Stimulated activated CD4-positive, alpha-beta T cell treated with anti-CD3 and anti-CD28 coated beads, Interleukin-1b, Interleukin-23, amount 100 ng/mL, for 1 hour (primary cell): ENCODE results near the gene CRTC3.
A peak's percentile ranks its signal among the peaks of the same experiment; 100 is the strongest.
"Not testable (repeated sequence)": the region's sequence is repeated elsewhere in the genome, so short reads cannot be mapped to it uniquely, and the experiment has no call there.

Source experiments
- DNase-seq, 2 donors: peaks; one replicate each; pipeline ENCODE4 v3.0.0-alpha.2; 2020; ENCODE audit warnings: low read depth in 2 of 2

The CRTC3 gene

GRCh38 chr15:90523373-90523772 is 6.3 kb upstream of the CRTC3 start:
- no peak for DNase-seq

DNA sequence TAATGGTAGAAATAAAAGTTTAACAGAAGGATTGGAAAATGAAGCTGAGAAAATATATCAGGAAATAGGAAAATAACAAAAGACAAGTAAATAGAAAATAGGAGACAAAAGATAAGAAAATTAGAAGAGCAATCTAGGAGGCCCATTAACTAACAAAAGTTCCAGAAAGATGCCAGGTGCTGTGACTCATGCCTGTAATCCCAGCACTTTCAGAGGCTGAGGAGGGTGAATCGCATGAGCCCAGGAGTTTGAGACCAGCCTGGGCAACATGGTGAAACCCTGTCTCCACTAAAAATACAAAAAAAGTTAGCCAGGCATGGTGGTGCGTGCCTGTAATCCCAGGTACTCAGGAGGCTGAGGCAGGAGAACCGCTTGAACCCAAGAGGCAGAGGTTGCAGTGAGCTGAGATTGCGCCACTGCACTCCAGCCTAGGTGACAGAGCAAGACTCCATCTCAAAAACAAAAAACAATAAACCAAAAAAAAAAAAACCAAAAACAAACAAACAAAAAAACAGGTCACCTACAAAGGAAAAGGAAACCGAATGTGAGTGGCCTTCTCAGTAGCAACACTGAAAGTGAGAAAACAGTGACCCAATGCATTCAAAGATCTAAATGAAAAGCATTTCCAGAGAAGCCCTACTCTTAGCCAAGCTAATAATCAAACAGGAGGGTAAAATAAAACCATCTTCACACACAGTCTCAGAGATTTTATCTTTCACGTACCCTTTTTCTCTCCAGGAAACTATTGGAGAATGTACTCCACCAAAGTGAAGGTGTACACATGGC is 5.5 kb upstream of the CRTC3 start:
- DNase-seq: not testable (repeated sequence)

GRCh38 chr15:90529011-90529370 is 732 bp upstream of the CRTC3 start:
- no peak for DNase-seq

GRCh38 chr15:90530250-90531051 is 728 bp downstream of the CRTC3 start:
- peak in 1 of 2 donors; percentile 18 for DNase-seq

GRCh38 chr15:90531147-90531546 is 1.4 kb downstream of the CRTC3 start:
- no peak for DNase-seq

- no peak for DNase-seq
Measured at GRCh38 chr15:90535254-90535653, 5.5 kb downstream of the CRTC3 start.

- no peak for DNase-seq
Measured at GRCh38 chr15:90539789-90540188, 10.1 kb downstream of the CRTC3 start.

GRCh38 chr15:90540768-90541167 is 11.0 kb downstream of the CRTC3 start:
- no peak for DNase-seq

GRCh38 chr15:90545095-90545494 is 15.4 kb downstream of the CRTC3 start:
- DNase-seq: no peak

- DNase-seq: no peak
Measured at GRCh38 chr15:90547540-90547939, 17.8 kb downstream of the CRTC3 start.

GRCh38 chr15:90550919-90551318 is 21.2 kb downstream of the CRTC3 start:
- DNase-seq: no peak

GRCh38 chr15:90552162-90552928 is 22.6 kb downstream of the CRTC3 start:
- no peak for DNase-seq

- no peak for DNase-seq
Measured at GRCh38 chr15:90552929-90553211, 23.1 kb downstream of the CRTC3 start.

- DNase-seq: no peak
Measured at GRCh38 chr15:90553248-90553745, 23.6 kb downstream of the CRTC3 start.

DNA sequence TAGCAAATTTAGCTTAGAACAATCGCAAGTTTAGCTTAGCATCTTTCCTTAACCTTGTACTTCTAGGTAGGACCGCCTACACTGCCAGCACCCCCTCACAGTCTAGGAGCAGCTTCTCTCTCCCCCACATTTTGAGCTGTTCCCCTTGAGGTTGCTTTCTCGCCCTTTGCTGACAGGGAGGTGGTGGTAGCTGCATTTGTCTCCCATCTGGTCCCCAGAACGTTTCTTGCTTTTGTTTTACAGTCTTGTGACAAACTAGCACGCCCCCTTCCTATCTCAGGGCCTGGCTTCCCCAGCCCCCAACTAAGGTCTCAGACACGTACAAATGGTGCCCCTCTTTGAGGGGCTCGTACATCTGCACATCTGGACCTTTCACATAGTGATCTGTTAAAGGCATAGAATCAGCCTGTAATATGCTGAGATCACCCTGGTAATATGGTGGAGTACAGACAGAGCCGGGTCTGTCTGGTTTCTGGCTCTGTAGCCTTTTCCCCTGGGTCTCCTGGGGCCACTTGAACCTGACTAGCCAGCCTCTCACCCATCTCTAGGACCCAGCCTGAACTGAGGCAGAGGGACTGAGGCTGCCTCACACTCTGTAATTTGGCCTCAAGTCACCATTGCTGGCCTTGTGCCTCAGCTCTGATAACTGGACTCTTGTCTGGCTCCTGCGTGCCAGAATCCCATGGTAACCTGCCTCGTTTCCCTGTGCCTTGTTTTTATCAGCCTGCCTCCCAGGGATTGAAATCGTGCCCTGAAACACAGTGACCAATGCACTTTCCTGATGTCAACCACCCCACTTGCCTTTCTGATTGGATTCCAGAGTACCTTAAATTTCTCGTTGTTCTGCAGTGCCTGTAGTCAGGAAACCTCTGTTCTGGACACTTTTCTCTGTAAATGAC is 27.7 kb downstream of the CRTC3 start:
- no peak for DNase-seq

DNA sequence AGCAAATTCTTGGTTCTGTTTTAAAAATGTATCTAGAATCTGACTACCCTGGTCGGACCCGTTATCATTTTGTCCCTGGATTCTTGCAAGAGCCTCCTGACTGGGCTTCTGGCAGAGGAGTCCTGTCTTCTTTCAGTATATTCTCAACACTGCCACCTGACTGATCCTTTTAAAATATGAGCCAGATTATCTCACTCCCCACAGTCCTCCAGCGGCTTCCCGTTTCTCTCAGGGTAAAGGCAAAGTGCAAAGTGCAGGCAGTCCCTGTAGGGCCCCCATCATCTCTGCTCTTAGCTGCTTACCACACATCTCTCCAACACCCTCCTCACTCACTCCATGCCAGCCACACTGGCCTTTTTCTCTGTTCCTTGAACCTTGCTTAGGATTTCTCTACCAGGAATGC is 28.4 kb downstream of the CRTC3 start:
- DNase-seq: no peak

GRCh38 chr15:90559119-90559518 is 29.4 kb downstream of the CRTC3 start:
- no peak for DNase-seq

- no peak for DNase-seq
Measured at GRCh38 chr15:90560229-90560776, 30.6 kb downstream of the CRTC3 start.

- DNase-seq: no peak
Measured at GRCh38 chr15:90561344-90562244, 31.9 kb downstream of the CRTC3 start.

DNA sequence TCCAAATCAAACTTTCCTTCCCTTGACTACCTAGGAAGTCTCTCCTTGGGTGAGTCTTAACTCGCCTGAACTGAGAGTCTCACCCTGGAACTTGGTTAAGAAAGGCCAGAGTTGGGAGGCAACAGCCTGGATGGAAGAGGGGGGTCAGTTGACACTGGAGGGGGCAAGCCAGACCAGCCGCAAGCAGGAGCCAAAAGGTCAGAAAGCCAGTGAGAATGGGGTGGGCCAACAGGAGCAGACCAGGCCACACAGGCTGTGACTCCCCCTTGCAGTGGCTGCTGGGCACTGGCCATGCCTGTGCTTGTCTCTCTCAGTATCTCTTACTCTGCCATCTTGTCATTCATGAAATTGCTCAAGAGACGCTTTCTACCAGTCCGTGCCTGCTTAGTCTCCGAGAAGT is 32.9 kb downstream of the CRTC3 start:
- no peak for DNase-seq
